CD4-positive, alpha-beta T cell (primary cell): Measurements from ENCODE around the gene GNAO1. TPM values are rescaled to one million over a fixed set of nuclear protein-coding genes. Genes with fewer than 3 reads are reported as not detected.

Experiments used
- ATAC-seq: fragments of 200-7000 bp; cut with Tn5 transposase; one replicate; pipeline ENCODE4 v1.10.0; 2022; ENCODE audit warnings: mild to moderate bottlenecking; ENCODE audit not compliant: poor library complexity
- CTCF ChIA-PET: fragments of 350-600 bp; sonication (Branson Sonifier 250); formaldehyde crosslinking; loops from one replicate; lab custom pipeline; 2021; ENCODE audit warnings: antibody characterized with exemption, inconsistent platforms; lab: Charles Lee
- POLR2A ChIA-PET: fragments of 350-600 bp; sonication (Branson Sonifier 250); formaldehyde crosslinking; loops from one replicate; lab custom pipeline; 2021; ENCODE audit warnings: antibody characterized with exemption, inconsistent platforms; lab: Charles Lee
- DNase-seq, 14 experiments: peaks; one replicate each; pipeline ENCODE4 v3.0.0-alpha.2; 2013 to 2020; ENCODE audit warnings: mixed read lengths in 2 of 14
- H3K27ac ChIP-seq, 2 donors: one replicate each; pipeline versions ENCODE4 v1.5.1 to v1.7.0; 2013; ENCODE audit warnings: low read length in 2 of 2, low read depth in 1 of 2, mild to moderate bottlenecking in 1 of 2
- H3K27me3 ChIP-seq, 2 experiments: 1 replicate in 1 of 2; 2 replicates in 1 of 2; pipeline versions ENCODE4 v1.6.1 to v1.7.0; 2013; ENCODE audit warnings: low read length in 2 of 2, control low read depth in 1 of 2, mild to moderate bottlenecking in 1 of 2, moderate library complexity in 1 of 2; ENCODE audit not compliant: insufficient read depth in 2 of 2, control insufficient read depth in 1 of 2
- H3K36me3 ChIP-seq: one replicate; pipeline ENCODE4 v1.6.1; 2013; ENCODE audit warnings: low read length, control low read depth; ENCODE audit not compliant: insufficient read depth
- H3K4me1 ChIP-seq: one replicate; pipeline ENCODE4 v1.6.1; 2013; ENCODE audit warnings: low read length, control low read depth; ENCODE audit not compliant: insufficient read depth
- H3K4me3 ChIP-seq: one replicate; pipeline ENCODE4 v1.5.1; 2013; ENCODE audit warnings: mild to moderate bottlenecking, low read length, moderate library complexity
- H3K9me3 ChIP-seq, 2 experiments: 1 replicate in 1 of 2; 2 replicates in 1 of 2; pipeline versions ENCODE4 v1.6.1 to v1.7.0; 2013; ENCODE audit warnings: low read length in 2 of 2, mild to moderate bottlenecking in 2 of 2, control low read depth in 1 of 2, moderate library complexity in 1 of 2; ENCODE audit not compliant: control insufficient read depth in 1 of 2, insufficient read depth in 1 of 2
- H3K27ac Mint-ChIP-seq: one replicate; pipeline ENCODE4 v1.8.0; 2020; ENCODE audit warnings: mixed read lengths
- H3K27me3 Mint-ChIP-seq: one replicate; pipeline ENCODE4 v1.8.0; 2021; ENCODE audit warnings: mixed read lengths
- H3K36me3 Mint-ChIP-seq: one replicate; pipeline ENCODE4 v1.8.0; 2021; ENCODE audit warnings: low read depth, mixed read lengths
- H3K4me1 Mint-ChIP-seq: one replicate; pipeline ENCODE4 v1.8.0; 2021; ENCODE audit warnings: low read depth, mixed read lengths
- H3K4me3 Mint-ChIP-seq: one replicate; pipeline ENCODE4 v1.8.0; 2020; ENCODE audit warnings: mild to moderate bottlenecking, mixed read lengths
- H3K9me3 Mint-ChIP-seq: one replicate; pipeline ENCODE4 v1.8.0; 2020; ENCODE audit warnings: mixed read lengths
- intact Hi-C, 2 experiments: fragments of 100-400 bp; cut with DNase I in 1 of 2; cut with micrococcal nuclease in 1 of 2; formaldehyde crosslinking; loops; one replicate each; pipeline versions ENCODE4 v1.15.1 to v1.9.0; 2023 to 2025; cut with DNase I, micrococcal nuclease
- total RNA-seq, 174 experiments: library from RNA in 2 of 174; stranded (reverse) in 2 of 174; gene quantifications; one replicate each; pipeline ENCODE4 v1.2.3 and lab custom pipeline; 2021 to 2026
- TF ChIP-seq, protein P1 (sequence below): fragments of 200-600 bp; IDR thresholded peaks from one replicate; pipeline ENCODE4 v1.8.0; 2022; ENCODE audit warnings: antibody characterized with exemption, mild to moderate bottlenecking

GNAO1 gene
- total RNA-seq, 2 experiments from 2014 or later: 7.3 to 7.9 TPM

DNA sequence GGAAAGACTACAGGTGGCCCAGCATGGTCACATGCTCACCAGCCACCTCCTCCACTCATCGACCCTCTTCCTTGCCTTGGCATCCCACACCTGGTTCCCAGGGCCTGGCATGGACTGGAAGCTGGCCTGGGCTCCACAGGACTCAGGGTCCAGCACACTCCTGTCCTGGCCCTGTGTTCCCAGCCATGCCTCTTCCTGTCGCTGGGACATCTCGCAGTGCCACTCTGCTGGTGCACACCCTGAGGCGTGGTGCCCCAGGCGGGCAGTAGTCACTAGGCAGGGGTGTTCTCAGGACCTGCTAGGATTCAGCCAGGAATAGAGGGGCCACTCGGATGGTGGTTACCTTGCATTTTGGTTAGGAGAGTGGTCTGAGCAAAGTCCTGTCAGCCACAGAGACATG, 134.7 kb downstream of the GNAO1 start:
- no peaks in the 10 kb centered on the region for H3K27me3 ChIP-seq
- ChIA-PET POLR2A (no interaction called here), CTCF (no interaction called here)
- no peaks in the 10 kb centered on the region for H3K4me1 ChIP-seq
- H3K27ac Mint-ChIP-seq: no peak overlapping the region
- no peak for ATAC-seq
- intact Hi-C loops: no loop called here
- no peaks in the 10 kb centered on the region for H3K36me3 ChIP-seq
- H3K27ac ChIP-seq: no peak overlapping the region
- TF ChIP-seq, protein P1, sequence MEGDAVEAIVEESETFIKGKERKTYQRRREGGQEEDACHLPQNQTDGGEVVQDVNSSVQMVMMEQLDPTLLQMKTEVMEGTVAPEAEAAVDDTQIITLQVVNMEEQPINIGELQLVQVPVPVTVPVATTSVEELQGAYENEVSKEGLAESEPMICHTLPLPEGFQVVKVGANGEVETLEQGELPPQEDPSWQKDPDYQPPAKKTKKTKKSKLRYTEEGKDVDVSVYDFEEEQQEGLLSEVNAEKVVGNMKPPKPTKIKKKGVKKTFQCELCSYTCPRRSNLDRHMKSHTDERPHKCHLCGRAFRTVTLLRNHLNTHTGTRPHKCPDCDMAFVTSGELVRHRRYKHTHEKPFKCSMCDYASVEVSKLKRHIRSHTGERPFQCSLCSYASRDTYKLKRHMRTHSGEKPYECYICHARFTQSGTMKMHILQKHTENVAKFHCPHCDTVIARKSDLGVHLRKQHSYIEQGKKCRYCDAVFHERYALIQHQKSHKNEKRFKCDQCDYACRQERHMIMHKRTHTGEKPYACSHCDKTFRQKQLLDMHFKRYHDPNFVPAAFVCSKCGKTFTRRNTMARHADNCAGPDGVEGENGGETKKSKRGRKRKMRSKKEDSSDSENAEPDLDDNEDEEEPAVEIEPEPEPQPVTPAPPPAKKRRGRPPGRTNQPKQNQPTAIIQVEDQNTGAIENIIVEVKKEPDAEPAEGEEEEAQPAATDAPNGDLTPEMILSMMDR: no peak
- H3K4me1 Mint-ChIP-seq: no peaks in the 10 kb centered on the region
- no peaks in the 10 kb centered on the region for H3K9me3 ChIP-seq
- H3K9me3 Mint-ChIP-seq: no peaks in the 10 kb centered on the region
- H3K36me3 Mint-ChIP-seq: no peaks in the 10 kb centered on the region
- no peak for DNase-seq
- no peak overlapping the region for H3K4me3 ChIP-seq
- H3K4me3 Mint-ChIP-seq: no peak overlapping the region
- H3K27me3 Mint-ChIP-seq: no peaks in the 10 kb centered on the region

DNA sequence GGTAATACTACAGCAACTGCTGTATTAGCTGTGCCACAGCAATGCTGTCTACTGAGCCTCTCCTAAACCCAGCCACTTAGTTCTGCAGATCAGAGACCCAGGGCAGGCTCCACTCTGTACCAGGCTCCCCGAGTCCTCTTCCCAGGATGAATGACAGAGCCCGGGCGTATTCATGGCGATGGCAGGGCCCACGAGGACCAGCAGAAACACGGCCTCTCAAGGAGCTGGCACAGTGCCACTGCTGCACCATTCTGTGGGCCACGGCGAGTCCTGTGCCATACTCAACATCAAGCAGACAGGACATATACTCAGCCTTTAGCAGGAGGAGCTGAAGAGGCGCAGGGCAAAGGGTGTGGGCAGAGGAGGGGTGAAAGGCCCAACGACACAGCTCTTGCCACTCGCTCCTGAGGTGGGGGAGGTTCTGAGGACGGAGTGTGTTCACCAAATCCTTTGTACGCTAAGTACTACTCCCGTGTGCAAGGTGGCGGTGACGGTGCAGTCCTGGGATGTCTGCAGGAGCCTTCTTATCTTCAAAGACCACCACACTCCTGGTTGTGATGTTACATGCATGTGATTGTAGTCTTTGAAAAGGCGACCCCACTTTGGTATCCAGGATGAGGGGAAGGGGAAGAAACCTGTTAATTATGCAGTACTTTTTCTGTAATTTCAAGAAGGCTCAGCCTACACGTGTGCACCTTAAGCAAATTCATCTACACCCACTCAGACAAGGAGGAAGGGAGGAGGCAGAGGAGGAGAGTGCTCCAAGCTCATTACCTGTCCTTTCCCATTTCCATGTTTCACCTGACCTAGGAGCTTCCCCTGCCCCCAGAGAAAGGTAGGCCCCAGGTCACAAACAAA, 136.0 kb downstream of the GNAO1 start:
- Mint-ChIP-seq H3K27me3 (no peaks in the 10 kb centered on the region), H3K4me3 (no peak overlapping the region), H3K27ac (no peak overlapping the region), H3K36me3 (no peaks in the 10 kb centered on the region), H3K9me3 (no peaks in the 10 kb centered on the region), H3K4me1 (no peaks in the 10 kb centered on the region)
- H3K27me3 ChIP-seq: no peaks in the 10 kb centered on the region
- no peaks in the 10 kb centered on the region for H3K4me1 ChIP-seq
- DNase-seq (no peak), ATAC-seq (no peak)
- no peaks in the 10 kb centered on the region for H3K36me3 ChIP-seq
- ChIA-PET CTCF (no interaction called here), POLR2A (no interaction called here)
- no peak overlapping the region for H3K27ac ChIP-seq
- no peaks in the 10 kb centered on the region for H3K9me3 ChIP-seq
- H3K4me3 ChIP-seq: no peak overlapping the region
- intact Hi-C loops: no loop called here
- TF ChIP-seq, protein P1: no peak

DNA sequence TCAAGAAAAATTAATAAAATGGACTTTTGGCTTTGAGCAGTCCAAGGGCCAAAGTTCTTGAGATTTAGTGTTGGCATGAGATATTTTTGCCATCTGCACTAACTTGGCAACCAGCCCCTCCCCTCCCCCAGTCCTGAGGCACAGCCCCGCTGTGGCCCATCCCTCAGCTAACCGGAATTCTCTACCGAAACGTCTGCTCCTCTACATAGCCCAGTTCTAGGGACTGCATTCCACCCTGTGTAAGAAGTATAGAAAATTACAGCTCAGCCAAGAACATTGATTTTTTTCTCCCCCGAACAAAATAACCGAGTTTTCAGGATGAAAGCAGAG, 136.6 kb downstream of the GNAO1 start:
- no peaks in the 10 kb centered on the region for H3K4me1 Mint-ChIP-seq
- H3K27ac Mint-ChIP-seq: no peak overlapping the region
- CTCF ChIA-PET: no interaction called here
- no peak overlapping the region for H3K4me3 Mint-ChIP-seq
- TF ChIP-seq, protein P1: no peak
- Histone ChIP-seq H3K4me3 (no peak overlapping the region), H3K9me3 (no peaks in the 10 kb centered on the region), H3K4me1 (no peaks in the 10 kb centered on the region), H3K36me3 (no peaks in the 10 kb centered on the region), H3K27me3 (no peaks in the 10 kb centered on the region), H3K27ac (no peak overlapping the region)
- H3K9me3 Mint-ChIP-seq: no peaks in the 10 kb centered on the region
- POLR2A ChIA-PET: no interaction called here
- ATAC-seq (no peak), DNase-seq (no peak)
- H3K27me3 Mint-ChIP-seq: no peaks in the 10 kb centered on the region
- H3K36me3 Mint-ChIP-seq: no peaks in the 10 kb centered on the region
- intact Hi-C loops: no loop called here
